Coronary artery (tissue), 2 donors: ENCODE results near the gene RXFP4.
"Not testable (repeated sequence)": the region's sequence is repeated elsewhere in the genome, so short reads cannot be mapped to it uniquely, and the experiment has no call there.

Experiments used
- DNase-seq: peaks from one replicate; pipeline ENCODE4 v3.0.0-alpha.2; 2017; ENCODE audit warnings: low spot score
- H3K27ac ChIP-seq, 2 donors: fragments of 200-600 bp; sonication (generic); one replicate each; pipeline ENCODE4 v1.5.1; 2016 to 2019
- H3K4me3 ChIP-seq: fragments of 200-600 bp; sonication (generic); 2 replicates; pipeline ENCODE4 v1.5.1; 2016; ENCODE audit warnings: mild to moderate bottlenecking, moderate library complexity
- TF ChIP-seq, protein P1 (sequence below): fragments of 200-600 bp; sonication (generic); IDR thresholded peaks from one replicate; pipeline ENCODE4 v1.5.1; 2019; ENCODE audit warnings: antibody characterized with exemption

Gene RXFP4, protein sequence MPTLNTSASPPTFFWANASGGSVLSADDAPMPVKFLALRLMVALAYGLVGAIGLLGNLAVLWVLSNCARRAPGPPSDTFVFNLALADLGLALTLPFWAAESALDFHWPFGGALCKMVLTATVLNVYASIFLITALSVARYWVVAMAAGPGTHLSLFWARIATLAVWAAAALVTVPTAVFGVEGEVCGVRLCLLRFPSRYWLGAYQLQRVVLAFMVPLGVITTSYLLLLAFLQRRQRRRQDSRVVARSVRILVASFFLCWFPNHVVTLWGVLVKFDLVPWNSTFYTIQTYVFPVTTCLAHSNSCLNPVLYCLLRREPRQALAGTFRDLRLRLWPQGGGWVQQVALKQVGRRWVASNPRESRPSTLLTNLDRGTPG

DNA sequence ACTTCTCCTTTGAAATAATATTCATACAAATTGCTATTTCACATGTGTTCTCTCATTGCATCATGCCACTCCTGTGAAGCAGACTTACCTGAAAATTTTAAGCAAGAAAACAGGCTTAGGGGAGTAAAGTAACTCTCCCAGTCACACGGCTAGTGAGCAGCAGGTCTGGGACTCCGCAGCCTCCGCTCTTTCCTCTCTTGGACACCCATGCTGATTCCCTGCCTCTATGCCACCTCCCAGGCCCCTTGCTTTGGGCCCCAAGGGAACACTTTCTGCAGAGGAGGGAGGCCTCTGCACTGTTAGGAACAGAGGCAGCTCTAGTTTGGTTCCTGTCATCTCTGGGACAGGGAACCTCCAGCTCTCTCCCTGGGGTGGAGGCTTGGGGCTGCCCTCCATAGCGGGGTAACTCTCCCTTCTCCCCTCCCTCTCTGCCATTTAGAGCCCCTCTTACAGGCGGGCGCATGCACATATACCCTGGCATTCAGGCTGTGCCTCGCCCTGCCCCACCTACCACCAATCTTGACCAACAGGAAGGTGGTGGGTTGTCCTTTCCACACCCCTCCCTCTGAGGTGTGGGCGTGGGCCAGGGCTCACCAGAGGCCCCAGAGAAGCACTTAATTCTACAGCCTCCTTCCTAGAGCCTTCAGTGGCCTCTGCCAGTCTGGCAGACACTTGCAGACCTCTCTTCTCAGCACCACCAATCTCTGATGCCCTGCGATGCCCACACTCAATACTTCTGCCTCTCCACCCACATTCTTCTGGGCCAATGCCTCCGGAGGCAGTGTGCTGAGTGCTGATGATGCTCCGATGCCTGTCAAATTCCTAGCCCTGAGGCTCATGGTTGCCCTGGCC lies at the start of gene RXFP4:
RXFP4 (plus strand) TSS at position 646 of the 852 bp plus-strand sequence; CDS start at position 718, 72 bp downstream.
- H3K4me3 ChIP-seq = peak within 1 kb of the TSS; percentile 0
- no peak for DNase-seq
- H3K27ac ChIP-seq = peak within 1 kb of the TSS; percentile 46 to 84
- TF ChIP-seq, protein P1, sequence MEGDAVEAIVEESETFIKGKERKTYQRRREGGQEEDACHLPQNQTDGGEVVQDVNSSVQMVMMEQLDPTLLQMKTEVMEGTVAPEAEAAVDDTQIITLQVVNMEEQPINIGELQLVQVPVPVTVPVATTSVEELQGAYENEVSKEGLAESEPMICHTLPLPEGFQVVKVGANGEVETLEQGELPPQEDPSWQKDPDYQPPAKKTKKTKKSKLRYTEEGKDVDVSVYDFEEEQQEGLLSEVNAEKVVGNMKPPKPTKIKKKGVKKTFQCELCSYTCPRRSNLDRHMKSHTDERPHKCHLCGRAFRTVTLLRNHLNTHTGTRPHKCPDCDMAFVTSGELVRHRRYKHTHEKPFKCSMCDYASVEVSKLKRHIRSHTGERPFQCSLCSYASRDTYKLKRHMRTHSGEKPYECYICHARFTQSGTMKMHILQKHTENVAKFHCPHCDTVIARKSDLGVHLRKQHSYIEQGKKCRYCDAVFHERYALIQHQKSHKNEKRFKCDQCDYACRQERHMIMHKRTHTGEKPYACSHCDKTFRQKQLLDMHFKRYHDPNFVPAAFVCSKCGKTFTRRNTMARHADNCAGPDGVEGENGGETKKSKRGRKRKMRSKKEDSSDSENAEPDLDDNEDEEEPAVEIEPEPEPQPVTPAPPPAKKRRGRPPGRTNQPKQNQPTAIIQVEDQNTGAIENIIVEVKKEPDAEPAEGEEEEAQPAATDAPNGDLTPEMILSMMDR = no peak

DNA sequence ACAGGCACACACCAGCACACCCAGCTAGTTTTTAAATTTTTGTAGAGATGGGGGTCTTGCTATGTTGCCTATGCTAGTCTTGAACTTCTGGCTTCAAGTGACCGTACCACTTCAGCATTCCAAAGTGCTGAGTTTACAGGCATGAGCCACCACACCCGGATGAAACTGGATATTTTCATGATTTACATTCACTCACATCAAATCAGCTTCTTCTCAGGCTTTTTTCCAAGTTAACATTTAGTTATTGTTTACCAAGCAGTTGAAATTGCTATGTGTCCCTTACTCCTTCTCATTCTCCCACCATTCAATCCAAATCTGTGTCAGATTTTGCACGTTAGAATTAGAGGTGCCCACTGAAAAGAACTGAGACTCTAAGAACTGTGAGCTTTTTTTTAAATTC lies 48.6 kb upstream of the RXFP4 start:
- Histone ChIP-seq H3K4me3 (peak overlapping the region; percentile 51), H3K27ac (peak overlapping the region; percentile 81 to 89)
- TF ChIP-seq, protein P1 = no peak
- no peak for DNase-seq

DNA sequence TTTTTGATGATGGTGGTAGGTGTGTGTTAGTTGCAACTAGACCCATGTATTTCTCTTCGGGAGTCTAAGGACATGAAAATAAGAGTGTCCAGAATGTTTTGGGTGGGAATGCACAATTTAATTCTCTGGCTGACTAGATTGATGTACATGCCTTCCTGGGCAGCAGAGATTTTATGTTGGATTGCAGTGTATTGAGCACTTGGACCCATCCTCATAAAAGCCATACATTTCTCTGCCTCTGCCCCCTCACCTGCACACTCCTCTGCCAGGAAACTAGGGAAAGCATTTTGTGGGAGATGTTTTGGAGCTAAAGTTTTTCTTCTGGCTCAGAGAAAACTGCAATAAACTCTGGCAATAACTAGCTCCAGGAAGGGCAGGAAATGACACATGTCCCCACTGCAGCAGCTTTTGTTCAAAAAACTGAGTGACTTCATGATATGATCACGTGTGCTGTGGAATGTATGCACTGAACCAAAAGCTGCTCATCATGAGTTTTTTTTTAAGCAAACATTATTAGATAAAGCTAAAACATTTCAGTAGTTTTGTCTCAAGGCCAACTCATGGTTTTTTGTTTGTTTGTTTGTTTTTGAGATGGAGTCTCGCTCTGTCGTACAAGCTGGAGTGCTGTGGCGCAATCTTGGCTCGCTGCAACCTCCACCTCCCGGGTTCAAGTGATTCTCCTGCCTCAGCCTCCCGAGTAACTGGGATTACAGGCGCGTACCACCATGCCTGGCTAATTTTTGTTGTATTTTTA lies 47.9 kb upstream of the RXFP4 start:
- no peak for DNase-seq
- peak overlapping the region; percentile 51 for H3K4me3 ChIP-seq
- peak overlapping the region; percentile 81 to 89 for H3K27ac ChIP-seq
- TF ChIP-seq, protein P1 = no peak

DNA sequence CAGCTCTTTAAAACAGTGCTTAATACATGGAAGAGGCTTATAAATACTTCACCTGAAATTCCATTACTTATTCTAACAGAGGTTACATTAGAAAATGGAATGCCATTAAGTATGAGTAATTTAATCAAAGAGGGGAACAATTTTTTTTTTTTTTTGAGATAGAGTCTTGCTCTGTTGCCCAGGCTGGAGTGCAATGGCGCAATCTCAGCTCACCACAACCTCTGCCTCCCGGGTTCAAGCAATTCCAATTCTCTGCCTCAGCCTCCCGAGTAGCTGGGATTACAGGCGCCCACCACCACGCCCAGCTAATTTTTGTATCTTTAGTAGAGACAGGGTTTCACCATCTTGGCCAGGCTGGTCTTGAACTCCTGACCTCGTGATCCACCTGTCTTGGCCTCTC lies 45.8 kb upstream of the RXFP4 start:
- DNase-seq, H3K4me3 ChIP-seq, H3K27ac ChIP-seq: not testable (repeated sequence)

DNA sequence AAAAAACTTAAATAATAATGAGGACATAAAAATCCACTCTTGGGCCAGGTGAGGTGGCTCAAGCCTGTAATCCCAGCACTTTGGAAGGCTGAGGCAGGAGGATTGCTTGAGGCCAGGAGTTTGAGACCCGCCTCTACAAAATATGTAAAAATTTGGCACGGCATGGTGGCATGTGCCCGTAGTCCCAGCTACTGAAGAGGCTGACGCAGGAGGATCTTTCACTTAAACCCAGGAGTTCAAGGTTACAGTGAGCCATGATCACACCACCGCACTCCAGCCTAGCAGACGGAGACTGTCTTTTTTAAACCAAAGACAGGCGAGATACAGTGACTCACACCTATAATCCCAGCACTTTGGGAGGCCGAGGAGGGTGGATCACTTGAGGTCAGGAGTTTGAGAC lies 45.0 kb upstream of the RXFP4 start:
- DNase-seq, H3K4me3 ChIP-seq, H3K27ac ChIP-seq: not testable (repeated sequence)

DNA sequence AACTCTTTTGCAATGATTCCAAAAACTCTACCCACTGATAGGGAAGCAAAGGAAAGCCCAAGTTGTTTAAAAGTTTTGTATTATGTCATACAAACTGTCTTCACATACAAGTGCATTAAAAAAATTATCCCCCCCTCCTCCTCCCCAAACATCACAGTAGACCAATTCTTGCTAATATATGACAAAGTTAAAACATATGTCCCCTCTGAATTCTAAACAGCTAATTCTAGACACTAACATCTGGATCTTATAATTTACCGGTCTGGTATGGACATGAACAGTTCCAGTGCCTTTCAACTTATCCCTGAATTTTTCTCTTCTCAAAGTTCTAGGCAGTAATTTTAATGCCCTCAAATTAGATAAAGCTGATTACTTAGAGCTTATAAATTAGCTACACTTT lies 43.7 kb upstream of the RXFP4 start:
- Histone ChIP-seq H3K27ac (no peak overlapping the region), H3K4me3 (no peak overlapping the region)
- no peak for DNase-seq
- TF ChIP-seq, protein P1 = no peak

DNA sequence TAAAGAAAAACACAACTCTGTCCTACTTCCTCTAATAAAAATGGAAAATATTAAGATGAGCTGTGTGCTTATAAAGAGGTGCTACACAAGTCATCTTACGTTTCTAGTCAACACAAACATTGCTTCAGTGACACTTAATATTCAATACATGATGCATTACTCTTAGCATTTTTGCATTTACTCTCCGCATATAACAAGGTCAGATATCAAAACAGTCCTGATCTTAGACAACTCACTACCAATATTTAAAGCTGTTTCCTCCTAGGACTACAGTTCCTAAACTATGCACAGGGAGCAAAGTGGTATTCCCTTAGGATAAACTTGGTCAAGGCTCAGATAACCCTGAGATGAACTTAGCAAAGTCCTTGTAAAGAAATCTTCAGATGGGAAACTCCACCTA lies 42.5 kb upstream of the RXFP4 start:
- TF ChIP-seq, protein P1 = no peak
- no peak overlapping the region for H3K4me3 ChIP-seq
- no peak overlapping the region for H3K27ac ChIP-seq
- DNase-seq = no peak
